Measurements from ENCODE around the gene TGFBR2.

The TGFBR2 gene

GRCh38 chr3:30675774-30676173 is 69.4 kb downstream of the TGFBR2 start:
- H3K4me3 ChIP-seq (ENCODE audit: insufficient read depth, low read length, poor library complexity, severe bottlenecking), result no peak overlapping the region
- H4K20me1 ChIP-seq (ENCODE audit: low read depth, low read length), result no peaks in the 10 kb centered on the region
- no peaks in the 10 kb centered on the region for H3K27me3 ChIP-seq (ENCODE audit: low read length)
- H3K9ac ChIP-seq (ENCODE audit: low read length), result no peak overlapping the region
- H3K36me3 ChIP-seq (ENCODE audit: low read length), result peaks cover 22% of the 10 kb centered on the region
- H2AFZ ChIP-seq (ENCODE audit: low read depth, low read length, severe bottlenecking), result no peak overlapping the region
- TF ChIP-seq EZH2phosphoT487 (conservative IDR thresholded peaks at IDR 0.05; ENCODE audit: low read length) (no peak), CTCF (IDR thresholded peaks at IDR 0.05; ENCODE audit: insufficient read depth, low read length, poor library complexity, severe bottlenecking) (no peak)
- no peak overlapping the region for H3K4me2 ChIP-seq (ENCODE audit: low read depth, low read length, poor library complexity, severe bottlenecking)
- no peaks in the 10 kb centered on the region for H3K9me3 ChIP-seq (ENCODE audit: insufficient read depth, low read length)
- H3K9me2 ChIP-seq (replicated peaks; ENCODE audit: insufficient read depth, low read length), result no peaks in the 10 kb centered on the region
- H3K79me2 ChIP-seq (ENCODE audit: insufficient read depth, low read length), result no peaks in the 10 kb centered on the region; the same call in 1 of the 2 replicates
- H3K27ac ChIP-seq (ENCODE audit: low read depth, low read length), result no peak overlapping the region
- H3F3A ChIP-seq (ENCODE audit: insufficient read depth), result no peaks in the 10 kb centered on the region

GRCh38 chr3:30676424-30677346 is 70.3 kb downstream of the TGFBR2 start:
- Histone ChIP-seq H3K36me3 (ENCODE audit: low read length) (peaks cover 22% of the 10 kb centered on the region), H4K20me1 (ENCODE audit: low read depth, low read length) (no peaks in the 10 kb centered on the region), H3K4me3 (ENCODE audit: insufficient read depth, low read length, poor library complexity, severe bottlenecking) (no peak overlapping the region), H3K9me2 (replicated peaks; ENCODE audit: insufficient read depth, low read length) (no peaks in the 10 kb centered on the region), H3K27me3 (ENCODE audit: low read length) (no peaks in the 10 kb centered on the region), H3K9ac (ENCODE audit: low read length) (no peak overlapping the region), H3K27ac (ENCODE audit: low read depth, low read length) (no peak overlapping the region), H2AFZ (ENCODE audit: low read depth, low read length, severe bottlenecking) (no peak overlapping the region), H3K4me2 (ENCODE audit: low read depth, low read length, poor library complexity, severe bottlenecking) (no peak overlapping the region), H3F3A (ENCODE audit: insufficient read depth) (no peaks in the 10 kb centered on the region), H3K9me3 (ENCODE audit: insufficient read depth, low read length) (no peaks in the 10 kb centered on the region), H3K79me2 (ENCODE audit: insufficient read depth, low read length) (no peaks in the 10 kb centered on the region)
- TF ChIP-seq EZH2phosphoT487 (conservative IDR thresholded peaks at IDR 0.05; ENCODE audit: low read length) (no peak), CTCF (IDR thresholded peaks at IDR 0.05; ENCODE audit: insufficient read depth, low read length, poor library complexity, severe bottlenecking) (no peak)

GRCh38 chr3:30677347-30677685 is 70.9 kb downstream of the TGFBR2 start:
- Histone ChIP-seq H3K4me3 (ENCODE audit: insufficient read depth, low read length, poor library complexity, severe bottlenecking) (no peak overlapping the region), H3K9me2 (replicated peaks; ENCODE audit: insufficient read depth, low read length) (no peaks in the 10 kb centered on the region), H3F3A (ENCODE audit: insufficient read depth) (no peaks in the 10 kb centered on the region), H3K9ac (ENCODE audit: low read length) (no peak overlapping the region), H3K4me2 (ENCODE audit: low read depth, low read length, poor library complexity, severe bottlenecking) (no peak overlapping the region), H3K79me2 (ENCODE audit: insufficient read depth, low read length) (no peaks in the 10 kb centered on the region), H4K20me1 (ENCODE audit: low read depth, low read length) (no peaks in the 10 kb centered on the region), H3K36me3 (ENCODE audit: low read length) (peaks cover 22% of the 10 kb centered on the region), H3K27me3 (ENCODE audit: low read length) (no peaks in the 10 kb centered on the region), H2AFZ (ENCODE audit: low read depth, low read length, severe bottlenecking) (no peak overlapping the region), H3K27ac (ENCODE audit: low read depth, low read length) (no peak overlapping the region), H3K9me3 (ENCODE audit: insufficient read depth, low read length) (no peaks in the 10 kb centered on the region)
- TF ChIP-seq CTCF (IDR thresholded peaks at IDR 0.05; ENCODE audit: insufficient read depth, low read length, poor library complexity, severe bottlenecking), result no peak
- no peak for TF ChIP-seq EZH2phosphoT487 (conservative IDR thresholded peaks at IDR 0.05; ENCODE audit: low read length)

All from SU-DHL-6 (cell line).